GM20000 (cell line): Measurements from ENCODE around the gene TAAR2.
"Not testable (repeated sequence)": the region's sequence is repeated elsewhere in the genome, so short reads cannot be mapped to it uniquely, and the experiment has no call there.

Experiments used
- DNase-seq: peaks from one replicate; pipeline ENCODE4 v3.0.0; 2012; ENCODE audit warnings: low spot score
- TF ChIP-seq, protein P1 (sequence below): IDR thresholded peaks from 2 replicates; pipeline ENCODE4 v1.5.1; 2012; ENCODE audit warnings: mild to moderate bottlenecking, control low read depth; ENCODE audit errors: extremely low read depth, missing control alignments

TAAR2 gene

GRCh38 chr6:132611616-132612015, 12.5 kb downstream of the TAAR2 start:
- no peak for DNase-seq
- TF ChIP-seq, protein P1, sequence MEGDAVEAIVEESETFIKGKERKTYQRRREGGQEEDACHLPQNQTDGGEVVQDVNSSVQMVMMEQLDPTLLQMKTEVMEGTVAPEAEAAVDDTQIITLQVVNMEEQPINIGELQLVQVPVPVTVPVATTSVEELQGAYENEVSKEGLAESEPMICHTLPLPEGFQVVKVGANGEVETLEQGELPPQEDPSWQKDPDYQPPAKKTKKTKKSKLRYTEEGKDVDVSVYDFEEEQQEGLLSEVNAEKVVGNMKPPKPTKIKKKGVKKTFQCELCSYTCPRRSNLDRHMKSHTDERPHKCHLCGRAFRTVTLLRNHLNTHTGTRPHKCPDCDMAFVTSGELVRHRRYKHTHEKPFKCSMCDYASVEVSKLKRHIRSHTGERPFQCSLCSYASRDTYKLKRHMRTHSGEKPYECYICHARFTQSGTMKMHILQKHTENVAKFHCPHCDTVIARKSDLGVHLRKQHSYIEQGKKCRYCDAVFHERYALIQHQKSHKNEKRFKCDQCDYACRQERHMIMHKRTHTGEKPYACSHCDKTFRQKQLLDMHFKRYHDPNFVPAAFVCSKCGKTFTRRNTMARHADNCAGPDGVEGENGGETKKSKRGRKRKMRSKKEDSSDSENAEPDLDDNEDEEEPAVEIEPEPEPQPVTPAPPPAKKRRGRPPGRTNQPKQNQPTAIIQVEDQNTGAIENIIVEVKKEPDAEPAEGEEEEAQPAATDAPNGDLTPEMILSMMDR, result no peak

DNA sequence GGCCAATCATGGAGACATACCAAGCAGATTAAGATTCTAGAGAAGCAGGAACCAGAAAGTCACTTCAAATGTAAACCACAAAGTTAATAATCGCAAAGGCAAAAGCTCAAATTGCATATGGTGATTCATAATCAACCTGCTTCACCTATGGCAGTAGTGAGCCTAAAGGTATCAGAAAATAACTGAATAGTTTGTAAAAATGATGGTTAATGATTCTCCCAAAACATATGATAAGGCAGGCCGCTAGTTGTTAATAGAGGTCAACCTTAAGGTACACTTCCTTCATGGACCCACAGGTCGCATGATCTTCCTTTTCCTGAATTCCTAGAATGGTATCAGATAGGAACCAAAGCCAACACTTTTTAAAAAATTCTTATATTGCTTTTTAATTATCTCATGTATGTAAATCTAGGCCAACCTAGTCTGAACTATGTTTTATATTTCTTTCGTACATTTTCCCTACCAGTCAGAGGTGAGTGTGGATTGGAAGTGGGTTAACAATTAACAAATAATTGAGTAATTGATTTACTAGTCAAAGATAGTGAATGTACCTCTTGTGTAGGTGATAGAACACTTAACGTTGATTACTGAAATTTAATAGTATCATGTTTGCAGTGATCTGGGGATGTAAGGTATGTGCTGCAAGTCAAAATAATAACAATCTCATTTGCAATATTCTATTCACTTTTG, 16.4 kb downstream of the TAAR2 start:
- no peak for DNase-seq
- TF ChIP-seq, protein P1, result no peak

GRCh38 chr6:132604635-132605152, 19.4 kb downstream of the TAAR2 start:
- TF ChIP-seq, protein P1, result no peak

GRCh38 chr6:132600900-132601299, 23.2 kb downstream of the TAAR2 start:
- not testable (repeated sequence) for DNase-seq

More at GRCh38 chr6:132604635-132605152, 19.4 kb downstream of the TAAR2 start:
- DNase-seq, result no peak

DNA sequence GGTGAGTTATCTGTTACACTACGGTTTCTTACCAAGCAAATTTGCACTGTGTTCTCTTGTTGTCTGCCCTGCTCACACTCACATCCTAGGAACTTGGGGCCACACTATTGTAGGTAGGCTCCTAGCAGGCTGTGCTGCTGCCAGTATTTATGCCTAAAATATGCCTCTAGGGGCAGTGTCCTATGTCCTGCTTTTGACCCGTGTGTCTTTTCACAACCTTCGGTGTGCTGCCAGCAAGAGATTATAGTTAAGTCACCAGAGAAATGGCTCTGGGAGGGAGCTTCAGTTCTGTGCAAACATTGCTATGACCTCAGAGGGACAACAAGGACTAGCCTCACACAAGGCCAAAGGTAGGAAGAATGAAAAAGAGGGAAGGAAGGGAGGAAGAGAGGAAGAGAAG, 25.6 kb downstream of the TAAR2 start:
- TF ChIP-seq, protein P1, result peak; percentile 7
- DNase-seq, result peak; percentile 17

- no peak for DNase-seq
- TF ChIP-seq, protein P1, result no peak
Observed at GRCh38 chr6:132596201-132596600, 27.9 kb downstream of the TAAR2 start.

DNA sequence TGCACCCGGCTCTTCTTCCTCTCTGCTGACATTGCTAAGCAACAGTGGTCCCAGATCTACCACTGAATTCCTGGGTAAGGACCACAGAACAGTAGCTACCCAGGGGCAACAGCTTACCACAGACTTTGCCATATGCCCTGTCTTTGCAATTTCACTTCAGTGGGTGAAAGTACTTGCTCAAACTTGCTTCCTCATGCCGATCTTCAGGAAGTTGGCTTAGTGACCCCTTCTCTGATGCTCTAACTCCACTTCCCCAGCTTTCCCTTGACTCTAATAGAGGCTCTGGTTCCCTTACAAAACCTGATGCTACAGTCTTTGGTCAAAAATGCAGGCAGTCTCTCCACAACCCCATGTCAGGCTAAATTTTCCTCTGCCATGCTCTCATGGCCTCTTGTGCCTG, 31.2 kb downstream of the TAAR2 start:
- no peak for DNase-seq
- TF ChIP-seq, protein P1, result no peak

DNA sequence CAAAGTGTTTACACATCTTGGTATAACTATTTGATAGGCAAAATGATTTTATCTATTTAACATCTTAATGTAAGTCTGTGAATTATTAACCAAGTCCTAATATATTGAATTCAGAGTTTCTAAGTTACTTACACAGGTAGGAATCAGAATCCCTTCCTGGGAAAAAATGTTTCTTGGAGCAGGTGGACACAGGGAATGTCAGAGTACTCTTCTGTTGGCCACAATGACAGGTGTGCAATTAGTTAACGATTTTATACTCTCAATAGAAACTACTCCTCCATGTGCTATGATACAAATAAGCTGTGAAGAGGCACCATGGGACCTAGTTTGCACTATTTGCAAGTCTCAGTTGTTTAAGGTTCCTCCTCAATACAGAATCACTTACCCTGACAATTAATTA, 33.7 kb downstream of the TAAR2 start:
- TF ChIP-seq, protein P1, result no peak
- DNase-seq, result no peak
